Spleen (tissue), 7 donors: ENCODE measurements around the gene SLC35G6.

ENCODE experiments used
- CTCF ChIP-seq, 11 experiments: fragments of 200-600 bp in 7 of 11; fragments of 450-650 bp in 4 of 11; sonication (generic) in 4 of 11; IDR thresholded peaks in 8 of 11; conservative IDR thresholded peaks in 3 of 11; 1 replicate in 7 of 11; 2 replicates in 4 of 11; pipeline versions ENCODE4 v1.4.0 to v1.8.0; 2016 to 2021; ENCODE audit warnings: antibody characterized with exemption in 11 of 11, inconsistent platforms in 4 of 11, mild to moderate bottlenecking in 1 of 11
- POLR2A ChIP-seq, 3 donors: fragments of 450-650 bp; IDR thresholded peaks; one replicate each; pipeline ENCODE4 v1.5.1; 2017; ENCODE audit warnings: antibody characterized with exemption in 3 of 3, mild to moderate bottlenecking in 1 of 3
- donor health status: DM: no; HTN: no; CAD: no; lungs with moderate emphysema.
- donor health status: DM: no; HTN: no; CAD: no.
- donor health status: DM: no; HTN: no; CAD: no.

- TF ChIP-seq CTCF (IDR thresholded peaks at IDR 0.05 in 8 of 11, conservative IDR thresholded peaks at IDR 0.05 in 3 of 11): no peak
- TF ChIP-seq POLR2A (IDR thresholded peaks at IDR 0.05): no peak
Measured at GRCh38 chr17:7459961-7460545, 21.2 kb upstream of the SLC35G6 start.
